OCI-LY3 (cell line): Measurements from ENCODE around the gene ARHGAP15.

Experiments
- CTCF ChIP-seq: fragments of 200-600, 300-600 bp; sonication (generic); IDR thresholded peaks from 2 replicates; pipeline ENCODE4 v1.5.1; 2014; ENCODE audit warnings: antibody characterized with exemption, low read length, low read depth
- EZH2phosphoT487 ChIP-seq: fragments of 200-600 bp; shearing (Covaris generic); IDR thresholded peaks from 2 replicates; pipeline ENCODE4 v1.6.1; 2018; ENCODE audit warnings: antibody characterized with exemption, mixed run types, low read depth

- TF ChIP-seq CTCF (no peak), EZH2phosphoT487 (no peak)
These were observed 337.8 kb downstream of the ARHGAP15 start for GRCh38 chr2:143467011-143467410.
